H1 (cell line): ENCODE measurements around the gene TRMT44.

Experiments used
- CTCF ChIP-seq, 3 experiments: IDR thresholded peaks; 1 replicate in 2 of 3; 2 replicates in 1 of 3; pipeline versions ENCODE4 v1.5.1 to v1.6.1; 2011; ENCODE audit warnings: low read length in 3 of 3, mild to moderate bottlenecking in 3 of 3, inconsistent platforms in 2 of 3, low read depth in 1 of 3, moderate library complexity in 1 of 3; ENCODE audit not compliant: insufficient read depth in 1 of 3; ENCODE audit errors: control extremely low read depth in 1 of 3
- EP300 ChIP-seq, 2 experiments: IDR thresholded peaks; 1 replicate in 1 of 2; 2 replicates in 1 of 2; pipeline ENCODE4 v1.6.1; 2011 to 2012; ENCODE audit warnings: low read depth in 2 of 2, low read length in 2 of 2, mild to moderate bottlenecking in 2 of 2, borderline replicate concordance in 1 of 2, inconsistent platforms in 1 of 2, moderate library complexity in 1 of 2
- JUND ChIP-seq: IDR thresholded peaks from 2 replicates; pipeline ENCODE4 v1.6.1; 2011; ENCODE audit warnings: mild to moderate bottlenecking, improper control_type of control experiment, low read length
- POLR2AphosphoS5 ChIP-seq: IDR thresholded peaks from 2 replicates; pipeline ENCODE4 v1.6.1; 2011; ENCODE audit warnings: low read depth, low read length
- RFX5 ChIP-seq: IDR thresholded peaks from 2 replicates; pipeline ENCODE4 v1.6.1; 2011; ENCODE audit warnings: low read depth, low read length, improper control_type of control experiment, borderline replicate concordance
- TAF1 ChIP-seq: IDR thresholded peaks from 2 replicates; pipeline ENCODE4 v1.6.1; 2011; ENCODE audit warnings: mild to moderate bottlenecking, low read depth, low read length
- TBP ChIP-seq: IDR thresholded peaks from 2 replicates; pipeline ENCODE4 v1.6.1; 2011; ENCODE audit warnings: low read depth, low read length, improper control_type of control experiment
- ZNF274 ChIP-seq: IDR thresholded peaks from 2 replicates; pipeline ENCODE4 v1.7.0; 2012; ENCODE audit warnings: low read length, borderline replicate concordance; ENCODE audit errors: extremely low read depth

GRCh38 chr4:8459867-8460445, 19.4 kb downstream of the TRMT44 start:
- TF ChIP-seq ZNF274 (no peak), EP300 (IDR thresholded peaks at IDR 0.05; ENCODE audit: borderline replicate concordance in 1 of 2, low read depth in 2 of 2, low read length in 2 of 2) (no peak), TBP (no peak), JUND (no peak), POLR2AphosphoS5 (no peak), RFX5 (no peak), CTCF (IDR thresholded peaks at IDR 0.05; ENCODE audit: control extremely low read depth in 1 of 3, insufficient read depth in 1 of 3, low read depth in 1 of 3, low read length in 3 of 3) (no peak), TAF1 (no peak)
